ENCODE data around the gene DYNLL2.

- no peak for TF ChIP-seq EZH2phosphoT487 (IDR thresholded peaks at IDR 0.05; ENCODE audit: borderline replicate concordance)
- no peak for TF ChIP-seq CTCF (conservative IDR thresholded peaks at IDR 0.05; ENCODE audit: low read length)
Measured at GRCh38 chr17:58141505-58141904, 58.3 kb downstream of the DYNLL2 start.

Measured in Loucy (cell line).